ENCODE data around the gene KCNH1.

The KCNH1 gene

DNA sequence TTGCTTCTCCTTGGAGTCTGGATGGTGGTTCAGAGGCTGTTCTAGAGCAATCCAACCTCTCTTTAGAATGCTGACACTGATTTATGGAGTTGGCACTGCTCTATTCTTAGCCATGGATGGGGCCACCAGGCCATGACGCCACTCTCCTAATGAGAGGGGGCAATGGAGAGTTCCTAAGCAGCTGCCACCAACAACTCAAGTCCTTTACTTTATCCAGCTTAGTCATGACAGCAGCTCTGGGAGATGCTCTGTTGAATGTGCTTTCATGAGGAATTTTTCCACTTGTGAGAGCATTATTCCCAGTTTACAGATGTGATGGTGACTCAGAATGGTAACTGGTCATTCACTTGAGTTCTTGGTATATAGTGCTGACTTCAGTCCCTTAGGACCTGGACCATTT is 438.9 kb downstream of the KCNH1 start:
- H3K27ac ChIP-seq: no peak overlapping the region

DNA sequence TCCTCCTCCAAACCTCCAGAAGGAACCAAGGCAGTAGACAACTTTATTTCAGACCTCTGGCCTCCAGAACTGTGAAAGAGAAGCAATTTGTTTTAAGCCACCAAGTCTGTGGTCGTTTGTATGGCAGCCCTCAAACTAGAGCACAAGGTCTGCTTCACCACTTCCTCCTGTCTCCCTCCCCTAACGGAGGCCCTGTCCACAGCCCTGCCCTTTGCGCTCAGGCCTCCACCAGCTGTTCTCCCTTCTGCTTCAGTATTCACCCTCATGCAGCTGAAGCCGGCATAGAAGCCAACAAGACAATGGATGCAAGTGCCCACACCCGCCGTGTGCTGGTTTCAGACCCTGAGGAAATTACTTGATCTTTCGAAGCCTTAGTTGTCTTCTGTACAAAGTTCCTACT is 441.2 kb downstream of the KCNH1 start:
- TF ChIP-seq, protein P1, sequence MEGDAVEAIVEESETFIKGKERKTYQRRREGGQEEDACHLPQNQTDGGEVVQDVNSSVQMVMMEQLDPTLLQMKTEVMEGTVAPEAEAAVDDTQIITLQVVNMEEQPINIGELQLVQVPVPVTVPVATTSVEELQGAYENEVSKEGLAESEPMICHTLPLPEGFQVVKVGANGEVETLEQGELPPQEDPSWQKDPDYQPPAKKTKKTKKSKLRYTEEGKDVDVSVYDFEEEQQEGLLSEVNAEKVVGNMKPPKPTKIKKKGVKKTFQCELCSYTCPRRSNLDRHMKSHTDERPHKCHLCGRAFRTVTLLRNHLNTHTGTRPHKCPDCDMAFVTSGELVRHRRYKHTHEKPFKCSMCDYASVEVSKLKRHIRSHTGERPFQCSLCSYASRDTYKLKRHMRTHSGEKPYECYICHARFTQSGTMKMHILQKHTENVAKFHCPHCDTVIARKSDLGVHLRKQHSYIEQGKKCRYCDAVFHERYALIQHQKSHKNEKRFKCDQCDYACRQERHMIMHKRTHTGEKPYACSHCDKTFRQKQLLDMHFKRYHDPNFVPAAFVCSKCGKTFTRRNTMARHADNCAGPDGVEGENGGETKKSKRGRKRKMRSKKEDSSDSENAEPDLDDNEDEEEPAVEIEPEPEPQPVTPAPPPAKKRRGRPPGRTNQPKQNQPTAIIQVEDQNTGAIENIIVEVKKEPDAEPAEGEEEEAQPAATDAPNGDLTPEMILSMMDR (conservative IDR thresholded peaks at IDR 0.05): no peak
- H3K27ac ChIP-seq: no peak overlapping the region

More for the DNA sequence above, 438.9 kb downstream of the KCNH1 start:
- TF ChIP-seq, protein P1 (conservative IDR thresholded peaks at IDR 0.05): no peak

DNA sequence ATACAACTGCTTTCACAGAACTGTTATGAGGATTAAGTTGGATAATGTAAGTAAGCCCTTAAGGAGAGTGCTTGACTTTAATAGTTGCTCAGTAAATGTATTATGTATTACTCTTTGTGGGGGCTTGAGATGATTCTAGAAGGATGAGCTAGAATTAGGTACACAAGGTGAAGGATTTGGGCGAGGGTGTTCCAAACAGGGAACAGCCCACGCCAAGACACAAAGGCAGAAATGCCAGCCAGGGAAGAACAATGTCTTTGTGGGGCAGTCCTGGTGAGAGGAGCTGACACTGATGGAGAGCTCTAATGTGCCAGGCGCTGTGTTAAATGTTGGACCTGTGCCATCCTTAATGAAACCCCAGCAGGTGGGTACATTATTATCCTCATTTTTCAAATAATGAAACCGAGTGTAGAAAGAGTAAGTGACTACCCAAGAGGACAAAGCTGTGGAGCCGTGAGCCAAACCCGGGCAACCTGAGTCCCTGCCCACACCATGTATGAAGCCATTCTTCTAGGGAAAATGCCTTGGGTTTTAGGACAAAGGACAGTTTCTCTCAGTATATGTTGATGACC is 442.8 kb downstream of the KCNH1 start:
- TF ChIP-seq, protein P1 (conservative IDR thresholded peaks at IDR 0.05): no peak
- no peak overlapping the region for H3K27ac ChIP-seq

DNA sequence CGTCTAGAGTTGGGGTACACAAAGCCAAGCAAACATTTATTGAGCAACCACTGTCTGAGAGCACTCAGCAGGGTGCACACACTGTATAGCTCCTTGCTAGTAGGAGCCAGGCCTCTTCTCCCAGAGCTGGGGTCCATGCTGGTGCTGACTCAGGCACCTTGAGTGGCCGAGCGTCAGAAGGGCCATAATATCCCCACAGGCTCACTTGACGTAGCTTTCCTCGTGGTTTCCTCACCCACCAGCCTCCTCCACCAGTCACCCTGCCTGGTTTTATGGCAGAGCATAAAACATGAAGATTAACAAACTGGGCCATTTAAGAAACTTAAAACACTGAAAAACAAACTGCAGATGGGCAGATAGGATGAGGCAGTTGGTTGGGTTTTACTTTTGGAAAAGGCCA is 443.7 kb downstream of the KCNH1 start:
- no peak overlapping the region for H3K27ac ChIP-seq
- TF ChIP-seq, protein P1 (conservative IDR thresholded peaks at IDR 0.05): no peak

DNA sequence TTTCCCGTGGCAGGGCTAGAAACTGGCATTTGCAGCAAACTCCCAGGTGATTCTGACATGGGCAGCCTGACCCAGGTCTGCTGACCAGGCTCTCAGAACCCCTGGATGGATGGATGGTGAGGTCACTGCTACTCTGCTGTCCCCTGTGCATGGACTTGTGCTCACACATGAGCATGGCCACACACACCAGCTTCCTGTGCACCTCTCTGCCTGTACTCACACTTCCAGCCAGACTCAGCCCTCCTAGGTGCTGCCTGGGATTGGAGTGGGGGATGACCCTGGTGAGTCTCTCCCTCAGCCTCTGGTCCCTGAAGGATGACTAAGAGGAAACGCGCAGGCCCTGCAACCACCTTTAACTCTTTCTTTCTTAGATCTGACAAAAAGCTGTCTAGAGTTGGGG is 444.1 kb downstream of the KCNH1 start:
- TF ChIP-seq, protein P1 (conservative IDR thresholded peaks at IDR 0.05): no peak
- H3K27ac ChIP-seq: no peak overlapping the region

DNA sequence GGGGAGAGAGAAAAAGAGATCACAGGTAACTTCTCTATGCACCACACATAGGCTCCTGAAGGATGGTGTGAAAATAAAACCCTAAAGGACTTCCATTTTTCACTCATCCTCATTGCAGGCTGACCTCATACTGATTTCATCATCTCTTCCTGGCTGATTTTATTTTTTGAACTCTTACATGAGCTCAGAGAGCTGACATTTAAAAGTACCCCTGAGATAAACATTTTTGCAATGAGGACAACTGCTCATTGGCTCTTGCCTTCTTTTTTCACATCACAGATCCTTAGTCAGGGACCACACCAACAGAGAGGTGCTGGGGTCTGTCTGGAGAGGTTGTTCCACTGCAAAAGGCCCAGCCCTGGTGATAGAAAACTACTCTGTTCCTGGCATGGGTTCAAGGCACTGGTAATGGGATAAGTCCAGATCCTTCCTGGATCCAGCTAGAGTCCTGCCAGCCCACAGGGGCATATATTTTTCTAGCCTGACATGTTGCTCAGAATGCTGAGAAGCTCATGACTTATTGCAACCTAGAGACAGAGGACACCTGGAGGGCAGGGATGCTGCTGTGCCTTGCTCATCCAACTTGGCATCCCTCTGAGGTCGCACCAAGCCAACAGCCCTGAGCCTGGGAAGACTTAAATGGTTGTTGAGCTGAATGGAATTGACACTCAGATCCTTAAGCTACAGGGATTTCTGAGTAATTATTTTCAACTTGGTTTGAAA is 445.3 kb downstream of the KCNH1 start:
- no peak overlapping the region for H3K27ac ChIP-seq
- TF ChIP-seq, protein P1 (conservative IDR thresholded peaks at IDR 0.05): no peak

DNA sequence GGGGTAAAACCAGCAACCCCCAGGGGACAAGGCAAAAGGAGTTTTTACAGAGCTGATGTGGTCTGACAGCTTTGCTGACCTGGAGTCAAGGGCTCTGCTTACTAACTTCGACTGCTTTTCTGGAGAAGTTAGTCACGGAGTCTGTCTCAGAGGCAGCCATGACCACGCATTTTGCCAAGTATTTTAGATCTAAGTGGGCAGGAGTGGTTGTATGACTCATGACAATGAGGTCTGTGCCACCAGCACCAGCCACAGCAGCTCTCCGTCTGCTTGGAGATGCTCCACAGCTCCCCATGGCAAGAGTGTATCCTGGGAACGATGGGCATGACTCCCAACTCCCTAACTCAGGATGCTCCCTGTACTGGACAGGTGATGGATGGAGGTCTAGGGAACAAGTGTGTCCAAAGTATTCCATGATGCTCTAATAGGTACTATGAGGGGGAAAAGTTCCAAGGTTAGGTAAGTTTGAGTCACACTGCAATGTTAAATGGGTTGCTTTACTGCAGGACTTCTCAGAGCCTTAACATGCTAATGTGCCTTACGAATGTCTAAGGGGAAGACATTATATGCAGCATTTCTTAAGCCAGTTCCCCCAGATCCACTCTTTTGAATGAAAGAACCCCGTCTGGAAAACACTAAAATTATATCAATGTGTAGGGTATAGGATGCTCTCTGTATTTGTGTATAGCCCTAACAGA is 446.2 kb downstream of the KCNH1 start:
- TF ChIP-seq, protein P1 (conservative IDR thresholded peaks at IDR 0.05): no peak

More for the DNA sequence above, 446.2 kb downstream of the KCNH1 start:
- no peak overlapping the region for H3K27ac ChIP-seq

Measured in VCaP (cell line).